ENCODE data around the gene HSPG2. TPM values are rescaled to one million over a fixed set of nuclear protein-coding genes. Genes with fewer than 3 reads are reported as not detected.
"Not testable (repeated sequence)": the region's sequence is repeated elsewhere in the genome, so short reads cannot be mapped to it uniquely, and the experiment has no call there.

HSPG2 gene
- total RNA-seq, 5 donors from 2014 or later (not counting 1 experiment from before 2014, with no cell fraction given), result 4.4 to 9.3 (median 7.9) TPM

DNA sequence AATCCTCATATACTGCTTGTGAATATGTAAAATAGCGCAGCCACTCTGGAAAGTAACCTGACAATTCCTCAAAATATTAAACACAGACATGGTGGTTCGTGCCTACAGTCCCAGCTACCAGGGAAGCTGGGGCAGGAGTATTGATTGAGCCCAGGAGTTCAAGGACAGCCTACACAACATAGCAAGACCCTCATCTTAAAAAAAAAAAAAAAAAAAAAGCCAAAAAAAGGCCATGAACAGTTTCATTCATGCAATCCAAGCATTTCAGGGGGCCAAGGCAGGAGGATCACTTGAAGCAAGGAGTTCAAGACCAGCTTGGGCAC lies 158.7 kb downstream of the HSPG2 start:
- H3K4me1 Mint-ChIP-seq, result peaks cover 58 to 63% (median 59%) of the 10 kb centered on the region in 3 donors
- Histone ChIP-seq H3K9me3 (no peaks in the 10 kb centered on the region), H3K27me3 (replicated peaks in 1 of 2; ENCODE audit: control insufficient read depth in 2 of 2, extremely low read depth in 1 of 2, insufficient read depth in 2 of 2, low read length in 1 of 2) (no peaks in the 10 kb centered on the region), H3K36me3 (ENCODE audit: control insufficient read depth in 2 of 2, extremely low read depth in 1 of 2, insufficient read depth in 1 of 2, low read length in 1 of 2) (no peaks in the 10 kb centered on the region), H3K4me1 (ENCODE audit: control insufficient read depth in 1 of 2, extremely low read depth in 1 of 2, insufficient read depth in 2 of 2, low read length in 2 of 2) (peaks cover 8 to 41% of the 10 kb centered on the region in 2 experiments), H3K27ac (ENCODE audit: low read length) (no peak overlapping the region), H3K4me3 (ENCODE audit: control insufficient read depth in 1 of 2, extremely low read depth in 1 of 2, low read length in 1 of 2) (no peak overlapping the region)
- H3K9me3 Mint-ChIP-seq, result peaks cover 0 to 3% (median 0%) of the 10 kb centered on the region in 3 donors
- 100% methylated on average over 1 of the region's 2 CpGs for WGBS (ENCODE audit: insufficient coverage)
- no peak overlapping the region for H3K27ac Mint-ChIP-seq
- peaks cover 7% of the 10 kb centered on the region for H3K36me3 Mint-ChIP-seq
- H3K27me3 Mint-ChIP-seq, result no peaks in the 10 kb centered on the region
- peak overlapping the region in 1 of 3 donors; percentile 19 for H3K4me3 Mint-ChIP-seq
- POLR2A ChIA-PET, result no interaction called here
- CTCF ChIA-PET, result no interaction called here
- DNase-seq (no peak), ATAC-seq (replicated peaks in 1 of 4) (no peak)

GRCh38 chr1:21776925-21777324 lies 160.2 kb downstream of the HSPG2 start:
- POLR2A ChIA-PET, result interaction anchor here in 1 of 2 donors (0.7 kb wide), 1 partner anchor 201 kb away, joined by 8 read pairs; no protein-coding TSS in a partner anchor
- peaks cover 6 to 50% of the 10 kb centered on the region in 2 experiments for H3K4me1 ChIP-seq (ENCODE audit: control insufficient read depth in 1 of 2, extremely low read depth in 1 of 2, insufficient read depth in 2 of 2, low read length in 2 of 2)
- H3K9me3 ChIP-seq; H3K27me3 ChIP-seq (replicated peaks in 1 of 2; ENCODE audit: control insufficient read depth in 2 of 2, extremely low read depth in 1 of 2, insufficient read depth in 2 of 2, low read length in 1 of 2); H3K4me3 ChIP-seq (ENCODE audit: control insufficient read depth in 1 of 2, extremely low read depth in 1 of 2, low read length in 1 of 2); DNase-seq; ATAC-seq (replicated peaks in 1 of 4); H3K36me3 ChIP-seq (ENCODE audit: control insufficient read depth in 2 of 2, extremely low read depth in 1 of 2, insufficient read depth in 1 of 2, low read length in 1 of 2); H3K36me3 Mint-ChIP-seq; H3K27ac Mint-ChIP-seq; H3K27ac ChIP-seq (ENCODE audit: low read length); H3K27me3 Mint-ChIP-seq; H3K4me3 Mint-ChIP-seq; H3K9me3 Mint-ChIP-seq: not testable (repeated sequence)
- WGBS (ENCODE audit: insufficient coverage), result no CpG with 5 or more reads among the region's 5 CpGs
- H3K4me1 Mint-ChIP-seq, result peaks cover 61 to 68% (median 62%) of the 10 kb centered on the region in 3 donors
- CTCF ChIA-PET, result interaction anchor here in 1 of 2 donors (0.6 to 0.7 kb wide), 2 partner anchors 9 to 170 kb away, joined by 3 read pairs; no protein-coding TSS in a partner anchor

DNA sequence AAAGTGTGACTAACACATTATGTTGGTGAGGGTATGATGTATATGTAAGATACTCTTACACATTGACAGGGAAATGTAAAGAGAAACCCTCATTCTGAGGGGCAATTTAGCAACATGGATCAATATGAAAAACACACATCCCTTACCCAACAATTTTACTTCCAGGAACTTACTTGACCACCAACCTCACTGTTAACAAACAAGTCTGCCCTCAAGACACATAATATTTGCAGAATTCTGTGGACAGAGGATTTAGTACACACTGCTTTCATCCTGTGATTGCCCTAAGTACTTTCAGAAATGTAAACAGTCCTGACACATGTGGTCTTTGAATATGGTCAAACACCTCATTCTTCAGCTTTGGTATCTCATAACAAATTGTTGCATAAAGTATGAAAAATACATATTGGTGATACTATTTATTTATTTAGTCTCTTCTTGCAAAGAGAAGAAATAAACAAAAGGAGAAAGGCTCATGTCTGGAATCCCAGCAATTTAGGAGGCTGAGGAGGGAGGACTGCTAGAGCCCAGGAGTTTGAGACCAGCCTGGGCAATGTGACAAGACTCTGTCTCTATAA lies 161.0 kb downstream of the HSPG2 start:
- no peaks in the 10 kb centered on the region for H3K27me3 ChIP-seq (replicated peaks in 1 of 2; ENCODE audit: control insufficient read depth in 2 of 2, extremely low read depth in 1 of 2, insufficient read depth in 2 of 2, low read length in 1 of 2)
- H3K4me3 ChIP-seq (ENCODE audit: control insufficient read depth in 1 of 2, extremely low read depth in 1 of 2, low read length in 1 of 2), result no peak overlapping the region
- H3K4me3 Mint-ChIP-seq, result no peak overlapping the region
- H3K9me3 ChIP-seq, result no peaks in the 10 kb centered on the region
- peaks cover 0 to 3% (median 0%) of the 10 kb centered on the region in 3 donors for H3K9me3 Mint-ChIP-seq
- H3K27ac Mint-ChIP-seq, result peak overlapping the region; percentile 47 to 70
- H3K27ac ChIP-seq (ENCODE audit: low read length), result no peak overlapping the region
- H3K36me3 Mint-ChIP-seq, result peaks cover 7% of the 10 kb centered on the region
- peaks cover 55 to 66% (median 56%) of the 10 kb centered on the region in 3 donors for H3K4me1 Mint-ChIP-seq
- CTCF ChIA-PET, result interaction anchor here in 1 of 2 donors (0.6 to 0.7 kb wide), 2 partner anchors 10 to 171 kb away, joined by 3 read pairs; no protein-coding TSS in a partner anchor
- POLR2A ChIA-PET, result interaction anchor here in 1 of 2 donors (0.7 kb wide), 1 partner anchor 202 kb away, joined by 8 read pairs; no protein-coding TSS in a partner anchor
- H3K27me3 Mint-ChIP-seq, result no peaks in the 10 kb centered on the region
- peaks cover 0 to 42% of the 10 kb centered on the region in 2 experiments for H3K4me1 ChIP-seq (ENCODE audit: control insufficient read depth in 1 of 2, extremely low read depth in 1 of 2, insufficient read depth in 2 of 2, low read length in 2 of 2)
- DNase-seq (no peak), ATAC-seq (replicated peaks in 1 of 4) (no peak)
- H3K36me3 ChIP-seq (ENCODE audit: control insufficient read depth in 2 of 2, extremely low read depth in 1 of 2, insufficient read depth in 1 of 2, low read length in 1 of 2), result no peaks in the 10 kb centered on the region

DNA sequence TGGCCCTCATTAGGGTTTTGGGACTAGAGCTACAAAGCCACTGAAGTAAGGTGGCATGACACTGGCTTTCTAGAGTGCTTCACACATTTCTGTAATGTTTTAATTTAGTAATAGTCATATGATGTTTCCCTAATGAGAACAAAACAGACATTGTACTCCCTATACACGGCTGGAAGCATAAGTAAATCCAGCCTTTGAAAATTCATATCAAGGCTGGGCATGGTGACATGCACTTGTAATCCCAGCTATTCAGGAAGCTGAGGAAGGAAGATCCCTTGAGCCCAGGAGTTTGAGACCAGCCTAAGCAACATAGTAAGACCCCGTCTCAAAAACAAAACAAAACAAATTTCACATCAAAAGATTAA lies 161.6 kb downstream of the HSPG2 start:
- no peak for DNase-seq
- Histone ChIP-seq H3K4me3 (ENCODE audit: control insufficient read depth in 1 of 2, extremely low read depth in 1 of 2, low read length in 1 of 2) (no peak overlapping the region), H3K9me3 (no peaks in the 10 kb centered on the region), H3K36me3 (ENCODE audit: control insufficient read depth in 2 of 2, extremely low read depth in 1 of 2, insufficient read depth in 1 of 2, low read length in 1 of 2) (no peaks in the 10 kb centered on the region), H3K27me3 (replicated peaks in 1 of 2; ENCODE audit: control insufficient read depth in 2 of 2, extremely low read depth in 1 of 2, insufficient read depth in 2 of 2, low read length in 1 of 2) (no peaks in the 10 kb centered on the region), H3K4me1 (ENCODE audit: control insufficient read depth in 1 of 2, extremely low read depth in 1 of 2, insufficient read depth in 2 of 2, low read length in 2 of 2) (peaks cover 0 to 39% of the 10 kb centered on the region in 2 experiments), H3K27ac (ENCODE audit: low read length) (no peak overlapping the region)
- ChIA-PET CTCF (no interaction called here), POLR2A (no interaction called here)
- Mint-ChIP-seq H3K27me3 (no peaks in the 10 kb centered on the region), H3K4me3 (no peak overlapping the region), H3K9me3 (peaks cover 0 to 3% (median 0%) of the 10 kb centered on the region in 3 donors), H3K4me1 (peaks cover 55 to 66% (median 55%) of the 10 kb centered on the region in 3 donors), H3K27ac (peak overlapping the region; percentile 31 to 68), H3K36me3 (peaks cover 7% of the 10 kb centered on the region)
- WGBS (ENCODE audit: insufficient coverage), result no CpG with 5 or more reads among the region's 2 CpGs
- ATAC-seq (replicated peaks in 1 of 4), result no peak

DNA sequence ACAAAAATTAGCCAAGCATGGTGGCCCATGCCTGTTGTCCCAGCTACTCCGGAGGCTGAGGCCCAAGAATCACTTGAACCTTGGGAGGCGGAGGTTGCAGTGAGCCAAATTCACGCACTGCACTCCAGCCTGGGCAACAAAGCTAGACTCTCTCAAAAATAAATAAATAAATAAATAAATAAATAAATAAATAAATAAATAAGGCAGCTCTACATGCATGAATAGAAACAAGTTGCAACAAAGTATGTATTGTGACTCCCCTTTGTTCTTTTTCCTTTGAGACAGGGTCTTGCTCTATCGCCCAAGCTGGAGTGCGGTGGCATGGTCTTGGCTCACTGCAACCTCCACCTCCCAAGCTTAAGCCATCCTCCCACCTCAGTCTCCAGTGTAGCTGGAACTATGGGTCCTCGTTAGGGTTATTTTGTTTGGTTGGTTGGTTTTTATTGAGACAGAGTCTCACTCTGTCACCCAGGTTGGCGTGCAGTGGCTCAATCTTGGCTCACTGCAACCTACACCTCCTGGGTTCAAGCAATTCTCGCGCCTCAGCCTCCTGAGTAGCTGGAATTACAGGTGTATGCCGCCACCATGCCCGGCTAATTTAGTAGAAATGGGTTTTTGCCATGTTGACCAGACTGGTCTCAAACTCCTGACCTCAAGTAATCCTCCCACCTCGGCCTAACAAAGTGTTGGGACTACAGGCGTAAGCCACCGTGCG lies 162.1 kb downstream of the HSPG2 start:
- Mint-ChIP-seq H3K4me3 (no peak overlapping the region), H3K4me1 (peaks cover 52 to 64% (median 55%) of the 10 kb centered on the region in 3 donors), H3K9me3 (peaks cover 0 to 3% (median 0%) of the 10 kb centered on the region in 3 donors), H3K36me3 (peaks cover 11% of the 10 kb centered on the region), H3K27ac (peak overlapping the region in 1 of 2 donors; percentile 28), H3K27me3 (no peaks in the 10 kb centered on the region)
- 93% methylated on average over 3 of the region's 15 CpGs for WGBS (ENCODE audit: insufficient coverage)
- Histone ChIP-seq H3K27ac (ENCODE audit: low read length) (no peak overlapping the region), H3K27me3 (replicated peaks in 1 of 2; ENCODE audit: control insufficient read depth in 2 of 2, extremely low read depth in 1 of 2, insufficient read depth in 2 of 2, low read length in 1 of 2) (no peaks in the 10 kb centered on the region), H3K4me1 (ENCODE audit: control insufficient read depth in 1 of 2, extremely low read depth in 1 of 2, insufficient read depth in 2 of 2, low read length in 2 of 2) (peaks cover 0 to 36% of the 10 kb centered on the region in 2 experiments), H3K36me3 (ENCODE audit: control insufficient read depth in 2 of 2, extremely low read depth in 1 of 2, insufficient read depth in 1 of 2, low read length in 1 of 2) (no peaks in the 10 kb centered on the region), H3K4me3 (ENCODE audit: control insufficient read depth in 1 of 2, extremely low read depth in 1 of 2, low read length in 1 of 2) (no peak overlapping the region), H3K9me3 (no peaks in the 10 kb centered on the region)
- ATAC-seq (replicated peaks in 1 of 4) (no peak), DNase-seq (no peak)
- ChIA-PET CTCF (no interaction called here), POLR2A (no interaction called here)

GRCh38 chr1:21773585-21773984 lies 163.5 kb downstream of the HSPG2 start:
- H3K4me1 Mint-ChIP-seq, result peaks cover 53 to 66% (median 56%) of the 10 kb centered on the region in 3 donors
- ChIA-PET POLR2A (interaction anchor here in 1 of 2 donors (1.1 kb wide), 1 partner anchor 9 kb away, joined by 5 read pairs; no protein-coding TSS in a partner anchor), CTCF (no interaction called here)
- peak; percentile 58 to 67 (median 62) for ATAC-seq (replicated peaks in 1 of 4)
- Histone ChIP-seq H3K4me1 (ENCODE audit: control insufficient read depth in 1 of 2, extremely low read depth in 1 of 2, insufficient read depth in 2 of 2, low read length in 2 of 2) (peaks cover 0 to 35% of the 10 kb centered on the region in 2 experiments), H3K27ac (ENCODE audit: low read length) (peak overlapping the region; percentile 53), H3K27me3 (replicated peaks in 1 of 2; ENCODE audit: control insufficient read depth in 2 of 2, extremely low read depth in 1 of 2, insufficient read depth in 2 of 2, low read length in 1 of 2) (no peaks in the 10 kb centered on the region), H3K9me3 (no peaks in the 10 kb centered on the region), H3K4me3 (ENCODE audit: control insufficient read depth in 1 of 2, extremely low read depth in 1 of 2, low read length in 1 of 2) (no peak overlapping the region), H3K36me3 (ENCODE audit: control insufficient read depth in 2 of 2, extremely low read depth in 1 of 2, insufficient read depth in 1 of 2, low read length in 1 of 2) (no peaks in the 10 kb centered on the region)
- H3K9me3 Mint-ChIP-seq, result peaks cover 0 to 3% (median 0%) of the 10 kb centered on the region in 3 donors
- peak overlapping the region; percentile 46 to 83 for H3K27ac Mint-ChIP-seq
- DNase-seq, result peak in 2 of 35 experiments; percentile 8 to 33
- WGBS (ENCODE audit: insufficient coverage), result no CpG with 5 or more reads among the region's 3 CpGs
- peak overlapping the region in 2 of 3 donors; percentile 1 to 27 for H3K4me3 Mint-ChIP-seq
- peaks cover 16% of the 10 kb centered on the region for H3K36me3 Mint-ChIP-seq
- no peaks in the 10 kb centered on the region for H3K27me3 Mint-ChIP-seq

All from T-cell (primary cell).